Stimulated activated naive B cell treated with anti-CD40 and anti-IgM and Interleukin-4, amounts not matched to agents 10 μg/mL and 1 μg/mL and 100 μg/mL, for 72 hours (primary cell): ENCODE data around the gene EMX1.
A peak's percentile ranks its signal among the peaks of the same experiment; 100 is the strongest.

Experiments used
- ATAC-seq, 2 donors: fragments of 150-1000 bp; cut with Tn5 transposase; replicated peaks; 2 replicates each; pipeline ENCODE4 v1.10.0; 2021; ENCODE audit warnings: moderate library complexity in 1 of 2
- DNase-seq: peaks from one replicate; pipeline ENCODE4 v3.0.0; 2021
- H3K27ac Mint-ChIP-seq: one replicate; pipeline ENCODE4 v1.8.0; 2022; ENCODE audit warnings: mild to moderate bottlenecking, mixed read lengths
- H3K27me3 Mint-ChIP-seq, 2 donors: one replicate each; pipeline ENCODE4 v1.8.0; 2022; ENCODE audit warnings: mixed read lengths in 2 of 2
- H3K36me3 Mint-ChIP-seq, 2 donors: one replicate each; pipeline ENCODE4 v1.8.0; 2022; ENCODE audit warnings: mixed read lengths in 2 of 2, mild to moderate bottlenecking in 1 of 2
- H3K4me1 Mint-ChIP-seq, 2 donors: one replicate each; pipeline ENCODE4 v1.8.0; 2022; ENCODE audit warnings: mixed read lengths in 2 of 2, mild to moderate bottlenecking in 1 of 2
- H3K4me3 Mint-ChIP-seq, 2 donors: one replicate each; pipeline ENCODE4 v1.8.0; 2022; ENCODE audit warnings: mild to moderate bottlenecking in 2 of 2, mixed read lengths in 2 of 2, moderate library complexity in 1 of 2
- H3K9me3 Mint-ChIP-seq, 2 donors: one replicate each; pipeline ENCODE4 v1.8.0; 2022; ENCODE audit warnings: mixed read lengths in 2 of 2, mild to moderate bottlenecking in 1 of 2

The EMX1 gene

GRCh38 chr2:72917138-72917876 lies at the start of gene EMX1:
Gene EMX1 (plus strand): TSS chr2:72917519. CDS start chr2:72917853, 334 bp downstream.
- DNase-seq, result peak; percentile 62
- H3K4me3 Mint-ChIP-seq, result peak within 1 kb of the TSS; percentile 87 to 88
- peak; percentile 61 to 66 for ATAC-seq

GRCh38 chr2:72871060-72871459 lies 46.3 kb upstream of the EMX1 start:
- H3K27ac Mint-ChIP-seq, result no peak overlapping the region
- H3K9me3 Mint-ChIP-seq, result peaks cover 5 to 7% of the 10 kb centered on the region in 2 donors
- no peaks in the 10 kb centered on the region for H3K4me1 Mint-ChIP-seq
- H3K4me3 Mint-ChIP-seq, result no peak overlapping the region
- H3K27me3 Mint-ChIP-seq, result peaks cover 30 to 36% of the 10 kb centered on the region in 2 donors
- H3K36me3 Mint-ChIP-seq, result no peaks in the 10 kb centered on the region
- ATAC-seq (no peak), DNase-seq (no peak)

More at GRCh38 chr2:72917138-72917876, at the start of gene EMX1:
- Mint-ChIP-seq H3K27me3 (peaks cover 57 to 75% of the 10 kb centered on the region in 2 donors), H3K27ac (peak within 1 kb of the TSS; percentile 95), H3K9me3 (no peaks in the 10 kb centered on the region), H3K4me1 (peaks cover 30 to 52% of the 10 kb centered on the region in 2 donors), H3K36me3 (no peaks in the 10 kb centered on the region)

GRCh38 chr2:72871880-72872279 lies 45.4 kb upstream of the EMX1 start:
- Mint-ChIP-seq H3K27me3 (peaks cover 25 to 29% of the 10 kb centered on the region in 2 donors), H3K36me3 (no peaks in the 10 kb centered on the region), H3K4me3 (no peak overlapping the region), H3K27ac (no peak overlapping the region), H3K4me1 (no peaks in the 10 kb centered on the region), H3K9me3 (peaks cover 5 to 7% of the 10 kb centered on the region in 2 donors)
- ATAC-seq (no peak), DNase-seq (no peak)

- ATAC-seq (no peak), DNase-seq (no peak)
- H3K4me3 Mint-ChIP-seq, result no peak overlapping the region
- H3K4me1 Mint-ChIP-seq, result peaks cover 0 to 9% of the 10 kb centered on the region in 2 donors
- no peaks in the 10 kb centered on the region for H3K9me3 Mint-ChIP-seq
- H3K27ac Mint-ChIP-seq, result no peak overlapping the region
- H3K27me3 Mint-ChIP-seq, result peaks cover 62% of the 10 kb centered on the region in 2 donors
- H3K36me3 Mint-ChIP-seq, result no peaks in the 10 kb centered on the region
Observed at GRCh38 chr2:72883356-72883962, 33.9 kb upstream of the EMX1 start.

- Mint-ChIP-seq H3K27ac (no peak overlapping the region), H3K9me3 (no peaks in the 10 kb centered on the region), H3K36me3 (peaks cover under 1 to 8% of the 10 kb centered on the region in 2 donors), H3K4me1 (peaks cover 0 to 9% of the 10 kb centered on the region in 2 donors), H3K4me3 (peak overlapping the region; percentile 74 to 82), H3K27me3 (peaks cover 74 to 81% of the 10 kb centered on the region in 2 donors)
- DNase-seq (no peak), ATAC-seq (no peak)
Observed at GRCh38 chr2:72886505-72887031, 30.8 kb upstream of the EMX1 start.

GRCh38 chr2:72887032-72887739 lies 30.1 kb upstream of the EMX1 start, which contains the start of gene SPR:
Gene SPR (plus strand): TSS chr2:72887408. CDS start chr2:72887433, 25 bp downstream.
- Mint-ChIP-seq H3K4me1 (peaks cover 0 to 9% of the 10 kb centered on the region in 2 donors), H3K9me3 (no peaks in the 10 kb centered on the region), H3K27ac (no peak within 1 kb of the TSS), H3K4me3 (peak within 1 kb of the TSS; percentile 82 to 83), H3K36me3 (peaks cover 1 to 11% of the 10 kb centered on the region in 2 donors), H3K27me3 (peaks cover 74 to 81% of the 10 kb centered on the region in 2 donors)
- DNase-seq, result peak; percentile 69
- ATAC-seq, result peak; percentile 92 to 93

- DNase-seq, result peak; percentile 38
- Mint-ChIP-seq H3K9me3 (no peaks in the 10 kb centered on the region), H3K36me3 (peaks cover 1 to 11% of the 10 kb centered on the region in 2 donors), H3K4me3 (peak overlapping the region; percentile 82 to 83), H3K4me1 (peaks cover 0 to 9% of the 10 kb centered on the region in 2 donors), H3K27me3 (peaks cover 73 to 84% of the 10 kb centered on the region in 2 donors), H3K27ac (no peak overlapping the region)
- peak; percentile 54 to 60 for ATAC-seq
Observed at GRCh38 chr2:72887740-72888437, 29.4 kb upstream of the EMX1 start.

GRCh38 chr2:72888438-72889202 lies 28.7 kb upstream of the EMX1 start:
- Mint-ChIP-seq H3K27ac (no peak overlapping the region), H3K36me3 (peaks cover 1 to 11% of the 10 kb centered on the region in 2 donors), H3K4me3 (no peak overlapping the region), H3K4me1 (peaks cover 0 to 9% of the 10 kb centered on the region in 2 donors), H3K27me3 (peaks cover 72 to 84% of the 10 kb centered on the region in 2 donors), H3K9me3 (no peaks in the 10 kb centered on the region)
- ATAC-seq (no peak), DNase-seq (no peak)

- DNase-seq, result no peak
- ATAC-seq, result no peak
- Mint-ChIP-seq H3K4me3 (no peak overlapping the region), H3K4me1 (peaks cover 4 to 22% of the 10 kb centered on the region in 2 donors), H3K36me3 (peaks cover 1 to 11% of the 10 kb centered on the region in 2 donors), H3K9me3 (no peaks in the 10 kb centered on the region), H3K27ac (no peak overlapping the region), H3K27me3 (peaks cover 72 to 84% of the 10 kb centered on the region in 2 donors)
Observed at GRCh38 chr2:72889991-72890390, 27.3 kb upstream of the EMX1 start.

- Mint-ChIP-seq H3K4me1 (peaks cover 6 to 31% of the 10 kb centered on the region in 2 donors), H3K4me3 (no peak overlapping the region), H3K27ac (no peak overlapping the region), H3K36me3 (peaks cover 1 to 11% of the 10 kb centered on the region in 2 donors), H3K9me3 (no peaks in the 10 kb centered on the region), H3K27me3 (peaks cover 68 to 87% of the 10 kb centered on the region in 2 donors)
- no peak for ATAC-seq
- DNase-seq, result no peak
Observed at GRCh38 chr2:72891091-72891818, 26.1 kb upstream of the EMX1 start.

- ATAC-seq (peak; percentile 85 to 87), DNase-seq (peak; percentile 60)
- Mint-ChIP-seq H3K4me3 (no peak overlapping the region), H3K27me3 (peaks cover 72 to 92% of the 10 kb centered on the region in 2 donors), H3K9me3 (no peaks in the 10 kb centered on the region), H3K4me1 (peaks cover 6 to 31% of the 10 kb centered on the region in 2 donors), H3K36me3 (peaks cover 1 to 11% of the 10 kb centered on the region in 2 donors), H3K27ac (no peak overlapping the region)
Observed at GRCh38 chr2:72892506-72893173, 24.7 kb upstream of the EMX1 start.
